Measurements from ENCODE around the gene ANAPC2.

The ANAPC2 gene

GRCh38 chr9:137165250-137165836 is 23.0 kb downstream of the ANAPC2 start:
- no peak overlapping the region for H3K4me3 ChIP-seq (replicated peaks in 1 of 2; ENCODE audit: low read depth in 2 of 2, low read length in 2 of 2)
- no peak for DNase-seq (ENCODE audit: low read depth in 2 of 2)
- no peak for TF ChIP-seq CTCF (IDR thresholded peaks at IDR 0.05; ENCODE audit: low read depth, low read length)

GRCh38 chr9:137164370-137165249 is 23.8 kb downstream of the ANAPC2 start:
- no peak overlapping the region for H3K4me3 ChIP-seq (replicated peaks in 1 of 2; ENCODE audit: low read depth in 2 of 2, low read length in 2 of 2)
- DNase-seq (ENCODE audit: low read depth in 2 of 2) = no peak
- TF ChIP-seq CTCF (IDR thresholded peaks at IDR 0.05; ENCODE audit: low read depth, low read length) = no peak

- H3K4me3 ChIP-seq (replicated peaks in 1 of 2; ENCODE audit: low read depth in 2 of 2, low read length in 2 of 2) = no peak overlapping the region
- no peak for TF ChIP-seq CTCF (IDR thresholded peaks at IDR 0.05; ENCODE audit: low read depth, low read length)
Measured at GRCh38 chr9:137163805-137164204, 24.6 kb downstream of the ANAPC2 start.

GRCh38 chr9:137163365-137163715 is 25.0 kb downstream of the ANAPC2 start:
- DNase-seq (ENCODE audit: low read depth in 2 of 2) = peak in 1 of 2 donors; percentile 21
- peak overlapping the region; percentile 21 to 41 for H3K4me3 ChIP-seq (replicated peaks in 1 of 2; ENCODE audit: low read depth in 2 of 2, low read length in 2 of 2)

More at GRCh38 chr9:137163805-137164204, 24.6 kb downstream of the ANAPC2 start:
- no peak for DNase-seq (ENCODE audit: low read depth in 2 of 2)

GRCh38 chr9:137162505-137163364 is 25.6 kb downstream of the ANAPC2 start:
- peak; percentile 13 to 33 for DNase-seq (ENCODE audit: low read depth in 2 of 2)
- TF ChIP-seq CTCF (IDR thresholded peaks at IDR 0.05; ENCODE audit: low read depth, low read length) = no peak
- peak overlapping the region; percentile 21 to 41 for H3K4me3 ChIP-seq (replicated peaks in 1 of 2; ENCODE audit: low read depth in 2 of 2, low read length in 2 of 2)

More at GRCh38 chr9:137163365-137163715, 25.0 kb downstream of the ANAPC2 start:
- no peak for TF ChIP-seq CTCF (IDR thresholded peaks at IDR 0.05; ENCODE audit: low read depth, low read length)

GRCh38 chr9:137161558-137162486 is 26.5 kb downstream of the ANAPC2 start:
- H3K4me3 ChIP-seq (replicated peaks in 1 of 2; ENCODE audit: low read depth in 2 of 2, low read length in 2 of 2) = no peak overlapping the region
- DNase-seq (ENCODE audit: low read depth in 2 of 2) = no peak
- no peak for TF ChIP-seq CTCF (IDR thresholded peaks at IDR 0.05; ENCODE audit: low read depth, low read length)

Data from cardiac fibroblast (primary cell).